Lower leg skin (tissue), 4 donors: Measurements from ENCODE around the gene MFAP3L. TPM values are rescaled to one million over a fixed set of nuclear protein-coding genes. Genes with fewer than 3 reads are reported as not detected.

ENCODE experiments used
- DNase-seq, 2 donors: peaks; one replicate each; pipeline ENCODE4 v3.0.0-alpha.2; 2019; ENCODE audit warnings: low spot score in 2 of 2
- H3K4me3 ChIP-seq: fragments of 200-600 bp; sonication (generic); 2 replicates; pipeline ENCODE4 v1.5.1; 2017; ENCODE audit warnings: mild to moderate bottlenecking, low read depth; ENCODE audit not compliant: poor library complexity, severe bottlenecking
- CTCF ChIP-seq, 3 donors: fragments of 450-650 bp; IDR thresholded peaks; one replicate each; pipeline ENCODE4 v1.5.1; 2016; ENCODE audit warnings: antibody characterized with exemption in 3 of 3, mild to moderate bottlenecking in 3 of 3, moderate library complexity in 2 of 3
- POLR2A ChIP-seq, 2 donors: fragments of 450-650 bp; IDR thresholded peaks; one replicate each; pipeline ENCODE4 v1.6.1; 2016 to 2017; ENCODE audit warnings: antibody characterized with exemption in 2 of 2, mild to moderate bottlenecking in 1 of 2, moderate library complexity in 1 of 2
- WGBS, 2 donors: methylation state at CpG; one replicate each; pipeline ENCODE4 v1.1.5; 2018; 5-methylcytosine and 5-hydroxymethylcytosine counted together
- intact Hi-C: fragments of 100-400 bp; cut with DNase I; formaldehyde crosslinking; loops from one replicate; pipeline ENCODE4 v1.15.0; 2023; ENCODE audit warnings: low total_unique reads
- total RNA-seq, 4 donors: library from RNA; depleted of rRNA; stranded (reverse); fragments of >200 nt; gene quantifications; one replicate each; pipeline ENCODE4 v1.1.0, GENCODE V29; 2016

Gene MFAP3L
- total RNA-seq, 4 donors from 2014 or later: 93.6 to 110 (median 97.9) TPM

- WGBS, 2 donors: 61 to 64% methylated on average over 7 of the region's 7 CpGs
- TF ChIP-seq CTCF (IDR thresholded peaks at IDR 0.05) (no peak), POLR2A (IDR thresholded peaks at IDR 0.05) (no peak)
- no peak for DNase-seq
- H3K4me3 ChIP-seq: no peak overlapping the region
- intact Hi-C loops: no loop called here
Measured at GRCh38 chr4:169958629-169959028, 67.6 kb downstream of the MFAP3L start.

- no peak overlapping the region for H3K4me3 ChIP-seq
- TF ChIP-seq CTCF (IDR thresholded peaks at IDR 0.05) (no peak), POLR2A (IDR thresholded peaks at IDR 0.05) (no peak)
- 72 to 82% methylated on average over 3 of the region's 3 CpGs for WGBS, 2 donors
- DNase-seq: no peak
- intact Hi-C loops: no loop called here
Measured at GRCh38 chr4:169957785-169958184, 68.4 kb downstream of the MFAP3L start.

- TF ChIP-seq POLR2A (IDR thresholded peaks at IDR 0.05) (no peak), CTCF (IDR thresholded peaks at IDR 0.05) (no peak)
- WGBS, 2 donors: 54 to 61% methylated on average over 5 of the region's 5 CpGs
- no peak overlapping the region for H3K4me3 ChIP-seq
- DNase-seq: no peak
- intact Hi-C loops: no loop called here
Measured at GRCh38 chr4:169956091-169956843, 69.9 kb downstream of the MFAP3L start.

GRCh38 chr4:169955521-169955920 is 70.7 kb downstream of the MFAP3L start:
- intact Hi-C loops: no loop called here
- H3K4me3 ChIP-seq: no peak overlapping the region
- TF ChIP-seq CTCF (IDR thresholded peaks at IDR 0.05) (no peak), POLR2A (IDR thresholded peaks at IDR 0.05) (no peak)
- WGBS, 2 donors: 80 to 82% methylated on average over 5 of the region's 5 CpGs
- DNase-seq: no peak

GRCh38 chr4:169952236-169953002 is 73.8 kb downstream of the MFAP3L start:
- TF ChIP-seq POLR2A (IDR thresholded peaks at IDR 0.05) (no peak), CTCF (IDR thresholded peaks at IDR 0.05) (no peak)

More at GRCh38 chr4:169952236-169953002, 73.8 kb downstream of the MFAP3L start:
- intact Hi-C loops: no loop called here
- 65 to 70% methylated on average over 4 of the region's 4 CpGs for WGBS, 2 donors
- DNase-seq: no peak
- H3K4me3 ChIP-seq: no peak overlapping the region
